Spleen (tissue), 11 donors: ENCODE results near the gene AEBP2. TPM values are rescaled to one million over a fixed set of nuclear protein-coding genes. Genes with fewer than 3 reads are reported as not detected.
A peak's percentile ranks its signal among the peaks of the same experiment; 100 is the strongest.

ENCODE experiments used
- DNase-seq: peaks from one replicate; pipeline ENCODE4 v3.0.0-alpha.2; 2020
- H3K27ac ChIP-seq, 8 donors: fragments of 200-600 bp; sonication (generic) in 7 of 8; 1 replicate in 4 of 8; 2 replicates in 4 of 8; pipeline versions ENCODE4 v1.5.0 to v1.8.0; 2016 to 2021; ENCODE audit warnings: inconsistent platforms in 4 of 8, mild to moderate bottlenecking in 4 of 8, moderate library complexity in 1 of 8
- H3K27me3 ChIP-seq, 7 donors: fragments of 200-600 bp; sonication (generic) in 6 of 7; replicated peaks in 1 of 7; 1 replicate in 4 of 7; 2 replicates in 3 of 7; pipeline versions ENCODE4 v1.5.0 to v1.8.0; 2016 to 2021; ENCODE audit warnings: inconsistent platforms in 3 of 7, mild to moderate bottlenecking in 1 of 7
- H3K36me3 ChIP-seq, 6 donors: fragments of 200-600 bp; sonication (generic) in 5 of 6; 1 replicate in 4 of 6; 2 replicates in 2 of 6; pipeline versions ENCODE4 v1.5.0 to v1.8.0; 2016 to 2021; ENCODE audit warnings: inconsistent platforms in 2 of 6
- H3K4me1 ChIP-seq, 6 donors: fragments of 200-600 bp; sonication (generic) in 5 of 6; 1 replicate in 3 of 6; 2 replicates in 3 of 6; pipeline versions ENCODE4 v1.5.0 to v1.8.0; 2016 to 2021; ENCODE audit warnings: inconsistent platforms in 3 of 6
- H3K4me3 ChIP-seq, 8 donors: fragments of 200-600 bp; sonication (generic) in 7 of 8; 1 replicate in 4 of 8; 2 replicates in 4 of 8; pipeline versions ENCODE4 v1.5.0 to v1.8.0; 2016 to 2021; ENCODE audit warnings: inconsistent platforms in 4 of 8, mild to moderate bottlenecking in 4 of 8, moderate library complexity in 2 of 8
- H3K9me3 ChIP-seq, 8 donors: fragments of 200-600 bp; sonication (generic) in 7 of 8; 1 replicate in 4 of 8; 2 replicates in 4 of 8; pipeline versions ENCODE4 v1.5.0 to v1.8.0; 2016 to 2021; ENCODE audit warnings: inconsistent platforms in 4 of 8
- CTCF ChIP-seq, 11 experiments: fragments of 200-600 bp in 7 of 11; fragments of 450-650 bp in 4 of 11; sonication (generic) in 4 of 11; IDR thresholded peaks in 8 of 11; conservative IDR thresholded peaks in 3 of 11; 1 replicate in 7 of 11; 2 replicates in 4 of 11; pipeline versions ENCODE4 v1.4.0 to v1.8.0; 2016 to 2021; ENCODE audit warnings: antibody characterized with exemption in 11 of 11, inconsistent platforms in 4 of 11, mild to moderate bottlenecking in 1 of 11
- POLR2A ChIP-seq, 3 donors: fragments of 450-650 bp; IDR thresholded peaks; one replicate each; pipeline ENCODE4 v1.5.1; 2017; ENCODE audit warnings: antibody characterized with exemption in 3 of 3, mild to moderate bottlenecking in 1 of 3
- POLR2AphosphoS5 ChIP-seq, 3 donors: sonication (generic); formaldehyde crosslinking; IDR thresholded peaks; one replicate each; pipeline ENCODE4 v1.5.1; 2017; ENCODE audit warnings: antibody characterized with exemption in 3 of 3
- intact Hi-C: fragments of 100-400 bp; cut with DNase I; formaldehyde crosslinking; loops from one replicate; pipeline ENCODE4 v1.15.0; 2023; ENCODE audit warnings: low total_unique reads
- polyA plus RNA-seq, 3 donors: library from polyadenylated mRNA; stranded (reverse); fragments of 200-250 nt; gene quantifications; one replicate each; pipeline ENCODE4 v1.2.1, GENCODE V29; 2013
- small RNA-seq, 4 donors: library from RNA; depleted of rRNA; stranded (forward); fragments of <200 nt; gene quantifications; one replicate each; pipeline ENCODE3, GENCODE V24; 2016
- total RNA-seq, 7 donors: library from RNA; depleted of rRNA in 3 of 7; stranded (reverse); fragments of >200 nt in 3 of 7; fragmentation: NEBNext Ultra II Directional in 4 of 7; extraction: Animal tissue kit (Norgen Biotek cat#: 25700) in 4 of 7; gene quantifications; one replicate each; pipeline versions ENCODE4 v1.1.0 to v1.2.1, GENCODE V29; 2016 to 2021
- donor health status: healthy with polysubstance abuse.
- donor health status: DM: no; HTN: no; CAD: no; lungs with moderate emphysema.
- donor health status: DM: no; HTN: no; CAD: no.
- donor health status: Bipolar disorder and iron deficiency.
- donor health status: healthy.
- donor health status: DM: no; HTN: no; CAD: no.
- donor health status: DM: yes; HTN: yes; CAD: no.

The AEBP2 gene
- total and polyA plus RNA-seq, 10 donors = 11.4 to 53.4 (median 42.0) TPM

DNA sequence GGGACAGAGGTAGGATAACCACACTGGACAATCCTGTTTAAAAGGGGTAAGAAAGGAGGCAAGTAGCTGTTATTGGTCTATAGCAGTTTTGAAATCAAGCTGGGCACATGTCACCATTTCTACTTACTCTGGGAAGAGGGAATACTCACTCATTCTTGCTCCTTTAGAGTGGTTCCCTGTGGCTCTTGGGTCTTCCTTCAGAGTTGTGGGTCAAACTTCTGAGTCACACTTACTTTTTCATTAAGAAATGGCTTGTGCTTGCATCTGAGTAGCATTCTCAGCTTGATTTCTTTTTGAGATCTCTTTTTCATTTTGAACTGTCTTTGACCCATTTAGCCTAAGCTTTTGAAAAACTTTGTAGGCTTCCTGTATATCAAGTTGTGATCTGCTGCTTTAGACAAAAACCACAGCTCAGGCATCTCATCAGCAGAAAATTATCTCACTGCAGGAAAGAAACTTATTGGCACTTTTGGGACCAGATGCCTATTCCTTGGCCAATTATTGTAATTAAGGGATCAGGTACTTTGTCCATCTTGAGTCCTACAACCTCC lies 122.2 kb downstream of the AEBP2 start:
- H3K27me3 ChIP-seq = no peaks in the 10 kb centered on the region
- peaks cover 0 to 14% (median 0%) of the 10 kb centered on the region in 6 donors for H3K36me3 ChIP-seq
- H3K4me3 ChIP-seq = no peak overlapping the region
- peaks cover 0 to 7% (median 0%) of the 10 kb centered on the region in 8 donors for H3K9me3 ChIP-seq
- TF ChIP-seq POLR2AphosphoS5 (IDR thresholded peaks at IDR 0.05) (no peak), CTCF (IDR thresholded peaks at IDR 0.05 in 8 of 11, conservative IDR thresholded peaks at IDR 0.05 in 3 of 11) (no peak), POLR2A (IDR thresholded peaks at IDR 0.05) (no peak)
- peak overlapping the region in 1 of 8 donors; percentile 4 for H3K27ac ChIP-seq
- no peaks in the 10 kb centered on the region for H3K4me1 ChIP-seq
- no peak for DNase-seq
- intact Hi-C loops = no loop called here

Small RNA genes within 50 kb of the gene (small RNA-seq; reads per million reads assigned to genes)
- 0 reads per million in 4 donors for gene AC091805.2
- 0 reads per million in 4 donors for gene RNU6-254P
